ENCODE data around the gene CCPG1. TPM values are rescaled to one million over a fixed set of nuclear protein-coding genes. Genes with fewer than 3 reads are reported as not detected.

Gene CCPG1
- total RNA-seq, 1 experiment from 2014 or later, result 27.6 TPM

DNA sequence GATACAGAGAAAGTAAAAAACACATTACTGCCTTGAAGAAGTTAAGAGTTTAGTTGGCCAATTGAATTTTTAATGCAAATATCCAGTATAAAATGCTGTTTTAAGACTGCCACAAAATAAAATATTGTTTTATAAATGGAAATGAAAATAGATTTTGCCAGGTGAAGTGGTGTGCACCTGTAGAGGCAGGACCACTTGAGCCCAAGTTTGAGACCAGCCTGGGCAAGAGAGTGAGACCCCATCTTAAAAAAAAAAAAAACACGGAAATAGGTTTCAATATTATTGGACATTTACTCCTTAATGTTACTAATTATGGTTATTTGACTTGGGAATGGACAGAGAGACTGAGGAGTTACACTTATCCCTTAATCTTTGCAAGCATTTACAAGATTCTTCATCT is 87.2 kb downstream of the CCPG1 start:
- CTCF ChIA-PET, result no interaction called here
- no TSS peak for BruUV-seq (replicated peaks)
- Histone ChIP-seq H3K27ac (ENCODE audit: low read length) (no peak overlapping the region), H3K4me1 (ENCODE audit: control insufficient read depth, insufficient read depth, low read length) (peaks cover 14% of the 10 kb centered on the region; the same call in 1 of the 2 replicates), H3K36me3 (ENCODE audit: control insufficient read depth, insufficient read depth, low read length) (peaks cover 2% of the 10 kb centered on the region; the same call in 1 of the 2 replicates), H3K9me3 (ENCODE audit: control insufficient read depth, insufficient read depth, low read depth, low read length) (no peaks in the 10 kb centered on the region), H3K27me3 (ENCODE audit: control insufficient read depth, insufficient read depth, low read length) (no peaks in the 10 kb centered on the region), H3K4me3 (ENCODE audit: low read depth in 2 of 2, low read length in 2 of 2) (no peak overlapping the region)
- POLR2A ChIA-PET, result no interaction called here
- intact Hi-C loops (cut with micrococcal nuclease; ENCODE audit: unreplicated experiment), result loop anchor here (10.0 kb wide), 1 partner anchor 84 kb away; the partner anchor contains the start of genes CCPG1 and PIERCE2
- TF ChIP-seq, protein P1, sequence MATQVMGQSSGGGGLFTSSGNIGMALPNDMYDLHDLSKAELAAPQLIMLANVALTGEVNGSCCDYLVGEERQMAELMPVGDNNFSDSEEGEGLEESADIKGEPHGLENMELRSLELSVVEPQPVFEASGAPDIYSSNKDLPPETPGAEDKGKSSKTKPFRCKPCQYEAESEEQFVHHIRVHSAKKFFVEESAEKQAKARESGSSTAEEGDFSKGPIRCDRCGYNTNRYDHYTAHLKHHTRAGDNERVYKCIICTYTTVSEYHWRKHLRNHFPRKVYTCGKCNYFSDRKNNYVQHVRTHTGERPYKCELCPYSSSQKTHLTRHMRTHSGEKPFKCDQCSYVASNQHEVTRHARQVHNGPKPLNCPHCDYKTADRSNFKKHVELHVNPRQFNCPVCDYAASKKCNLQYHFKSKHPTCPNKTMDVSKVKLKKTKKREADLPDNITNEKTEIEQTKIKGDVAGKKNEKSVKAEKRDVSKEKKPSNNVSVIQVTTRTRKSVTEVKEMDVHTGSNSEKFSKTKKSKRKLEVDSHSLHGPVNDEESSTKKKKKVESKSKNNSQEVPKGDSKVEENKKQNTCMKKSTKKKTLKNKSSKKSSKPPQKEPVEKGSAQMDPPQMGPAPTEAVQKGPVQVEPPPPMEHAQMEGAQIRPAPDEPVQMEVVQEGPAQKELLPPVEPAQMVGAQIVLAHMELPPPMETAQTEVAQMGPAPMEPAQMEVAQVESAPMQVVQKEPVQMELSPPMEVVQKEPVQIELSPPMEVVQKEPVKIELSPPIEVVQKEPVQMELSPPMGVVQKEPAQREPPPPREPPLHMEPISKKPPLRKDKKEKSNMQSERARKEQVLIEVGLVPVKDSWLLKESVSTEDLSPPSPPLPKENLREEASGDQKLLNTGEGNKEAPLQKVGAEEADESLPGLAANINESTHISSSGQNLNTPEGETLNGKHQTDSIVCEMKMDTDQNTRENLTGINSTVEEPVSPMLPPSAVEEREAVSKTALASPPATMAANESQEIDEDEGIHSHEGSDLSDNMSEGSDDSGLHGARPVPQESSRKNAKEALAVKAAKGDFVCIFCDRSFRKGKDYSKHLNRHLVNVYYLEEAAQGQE (IDR thresholded peaks at IDR 0.05; ENCODE audit: insufficient read depth in 1 of 2, low read depth in 2 of 2, low read length in 1 of 2), result no peak
- TF ChIP-seq SIN3A (IDR thresholded peaks at IDR 0.05; ENCODE audit: borderline replicate concordance, insufficient read depth, low read depth, low read length) (no peak), POLR2AphosphoS5 (IDR thresholded peaks at IDR 0.05; ENCODE audit: low read depth, low read length) (no peak), TCF7L2 (IDR thresholded peaks at IDR 0.05; ENCODE audit: low read depth, low read length) (no peak)
- TF ChIP-seq, protein P2, sequence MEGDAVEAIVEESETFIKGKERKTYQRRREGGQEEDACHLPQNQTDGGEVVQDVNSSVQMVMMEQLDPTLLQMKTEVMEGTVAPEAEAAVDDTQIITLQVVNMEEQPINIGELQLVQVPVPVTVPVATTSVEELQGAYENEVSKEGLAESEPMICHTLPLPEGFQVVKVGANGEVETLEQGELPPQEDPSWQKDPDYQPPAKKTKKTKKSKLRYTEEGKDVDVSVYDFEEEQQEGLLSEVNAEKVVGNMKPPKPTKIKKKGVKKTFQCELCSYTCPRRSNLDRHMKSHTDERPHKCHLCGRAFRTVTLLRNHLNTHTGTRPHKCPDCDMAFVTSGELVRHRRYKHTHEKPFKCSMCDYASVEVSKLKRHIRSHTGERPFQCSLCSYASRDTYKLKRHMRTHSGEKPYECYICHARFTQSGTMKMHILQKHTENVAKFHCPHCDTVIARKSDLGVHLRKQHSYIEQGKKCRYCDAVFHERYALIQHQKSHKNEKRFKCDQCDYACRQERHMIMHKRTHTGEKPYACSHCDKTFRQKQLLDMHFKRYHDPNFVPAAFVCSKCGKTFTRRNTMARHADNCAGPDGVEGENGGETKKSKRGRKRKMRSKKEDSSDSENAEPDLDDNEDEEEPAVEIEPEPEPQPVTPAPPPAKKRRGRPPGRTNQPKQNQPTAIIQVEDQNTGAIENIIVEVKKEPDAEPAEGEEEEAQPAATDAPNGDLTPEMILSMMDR (IDR thresholded peaks at IDR 0.05), result no peak
- in situ Hi-C loops (cut with HindIII; ENCODE audit: low pct_unique_long_range_greater_than_20kb, low sequenced_read_pairs), result no loop called here
- DNase-seq (ENCODE audit: low read depth, low spot score) (no peak), ATAC-seq (no peak)

DNA sequence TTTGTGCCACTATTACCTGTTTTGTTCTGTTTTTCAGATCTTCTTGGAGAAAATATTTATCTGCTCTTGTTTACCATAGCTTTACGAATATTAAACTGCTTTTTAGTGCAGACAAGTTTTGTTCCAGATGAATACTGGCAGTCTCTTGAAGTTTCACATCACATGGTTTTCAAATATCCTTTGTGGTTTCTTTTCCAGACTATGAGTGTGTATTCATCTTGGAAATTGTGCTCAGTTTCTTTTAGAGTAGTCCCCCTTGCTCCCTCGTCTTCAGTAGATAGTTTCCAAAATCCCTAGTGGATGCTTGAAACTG is 88.0 kb downstream of the CCPG1 start:
- no peaks in the 10 kb centered on the region for H3K27me3 ChIP-seq (ENCODE audit: control insufficient read depth, insufficient read depth, low read length)
- ChIA-PET CTCF (no interaction called here), POLR2A (no interaction called here)
- DNase-seq (ENCODE audit: low read depth, low spot score), result no peak
- intact Hi-C loops (cut with micrococcal nuclease; ENCODE audit: unreplicated experiment) (loop anchor here (10.0 kb wide), 1 partner anchor 85 kb away; the partner anchor contains the start of genes CCPG1 and PIERCE2), in situ Hi-C loops (cut with HindIII; ENCODE audit: low pct_unique_long_range_greater_than_20kb, low sequenced_read_pairs) (no loop called here)
- H3K4me1 ChIP-seq (ENCODE audit: control insufficient read depth, insufficient read depth, low read length), result peaks cover 14% of the 10 kb centered on the region; the same call in 1 of the 2 replicates
- TF ChIP-seq, protein P2 (IDR thresholded peaks at IDR 0.05), result no peak
- no peak for TF ChIP-seq POLR2AphosphoS5 (IDR thresholded peaks at IDR 0.05; ENCODE audit: low read depth, low read length)
- TF ChIP-seq, protein P1 (IDR thresholded peaks at IDR 0.05; ENCODE audit: insufficient read depth in 1 of 2, low read depth in 2 of 2, low read length in 1 of 2), result no peak
- TF ChIP-seq SIN3A (IDR thresholded peaks at IDR 0.05; ENCODE audit: borderline replicate concordance, insufficient read depth, low read depth, low read length), result no peak
- TF ChIP-seq TCF7L2 (IDR thresholded peaks at IDR 0.05; ENCODE audit: low read depth, low read length), result no peak
- no peaks in the 10 kb centered on the region for H3K9me3 ChIP-seq (ENCODE audit: control insufficient read depth, insufficient read depth, low read depth, low read length)
- ATAC-seq, result no peak
- no TSS peak for BruUV-seq (replicated peaks)
- H3K27ac ChIP-seq (ENCODE audit: low read length), result peak overlapping the region; percentile 99
- H3K4me3 ChIP-seq (ENCODE audit: low read depth in 2 of 2, low read length in 2 of 2), result peak overlapping the region; percentile 86 to 87
- H3K36me3 ChIP-seq (ENCODE audit: control insufficient read depth, insufficient read depth, low read length), result peaks cover 2% of the 10 kb centered on the region; the same call in 1 of the 2 replicates

All from Panc1 (cell line).